ENCODE data around the gene CENPB.
A peak's percentile ranks its signal among the peaks of the same experiment; 100 is the strongest.
"Not testable (repeated sequence)": the region's sequence is repeated elsewhere in the genome, so short reads cannot be mapped to it uniquely, and the experiment has no call there.

The CENPB gene

DNA sequence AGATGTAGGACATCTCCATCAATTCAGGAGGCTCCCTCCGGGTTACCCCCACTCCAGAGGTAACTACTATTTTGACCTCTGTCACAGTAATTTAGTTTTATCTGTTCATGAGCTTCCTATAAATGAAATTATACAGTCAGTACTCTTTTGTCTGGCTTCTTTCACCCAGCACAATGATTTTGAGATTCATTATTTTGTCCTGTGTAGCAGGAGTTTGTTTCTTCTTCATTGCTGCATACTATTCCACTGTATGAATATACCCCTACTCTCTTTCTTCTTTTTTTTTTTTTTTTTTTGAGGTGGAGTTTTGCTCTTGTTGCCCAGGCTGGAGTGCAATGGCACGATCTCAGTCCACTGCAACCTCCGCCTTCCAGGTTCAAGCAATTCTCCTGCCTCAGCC, 22.0 kb upstream of the CENPB start:
- no peak for DNase-seq

DNA sequence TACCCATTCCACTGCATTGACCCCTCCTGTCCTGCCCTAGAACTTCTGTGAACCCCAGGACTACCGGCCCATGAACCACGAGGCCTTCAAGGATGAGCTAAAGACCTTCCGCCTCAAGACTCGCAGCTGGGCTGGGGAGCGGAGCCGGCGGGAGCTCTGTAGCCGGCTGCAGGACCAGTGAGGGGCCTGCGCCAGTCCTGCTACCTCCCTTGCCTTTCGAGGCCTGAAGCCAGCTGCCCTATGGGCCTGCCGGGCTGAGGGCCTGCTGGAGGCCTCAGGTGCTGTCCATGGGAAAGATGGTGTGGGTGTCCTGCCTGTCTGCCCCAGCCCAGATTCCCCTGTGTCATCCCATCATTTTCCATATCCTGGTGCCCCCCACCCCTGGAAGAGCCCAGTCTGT, 18.2 kb upstream of the CENPB start:
- DNase-seq = no peak

DNA sequence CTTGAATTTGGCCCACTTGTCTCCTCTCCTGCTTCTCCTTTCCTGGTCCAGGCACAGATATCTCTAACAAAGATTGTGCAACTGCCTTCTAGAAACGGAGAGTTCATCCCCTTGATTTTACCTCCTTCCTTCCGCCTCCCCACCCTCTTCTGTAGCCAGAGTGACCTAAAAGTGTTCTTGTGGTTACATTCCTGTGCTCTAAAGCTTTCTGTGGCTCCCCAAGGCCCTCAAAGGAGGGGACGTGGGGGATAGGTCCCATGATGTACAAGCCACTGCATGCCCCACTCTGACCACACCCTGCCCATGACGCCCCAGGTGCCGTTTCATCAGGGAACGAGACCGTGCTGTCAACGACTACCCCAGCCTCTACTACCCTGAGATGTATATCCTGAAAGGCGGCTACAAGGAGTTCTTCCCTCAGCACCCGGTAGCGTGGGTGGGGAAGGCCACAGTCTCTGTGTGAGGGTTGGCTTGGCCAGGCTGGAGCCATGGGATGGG, 17.8 kb upstream of the CENPB start:
- no peak for DNase-seq

DNA sequence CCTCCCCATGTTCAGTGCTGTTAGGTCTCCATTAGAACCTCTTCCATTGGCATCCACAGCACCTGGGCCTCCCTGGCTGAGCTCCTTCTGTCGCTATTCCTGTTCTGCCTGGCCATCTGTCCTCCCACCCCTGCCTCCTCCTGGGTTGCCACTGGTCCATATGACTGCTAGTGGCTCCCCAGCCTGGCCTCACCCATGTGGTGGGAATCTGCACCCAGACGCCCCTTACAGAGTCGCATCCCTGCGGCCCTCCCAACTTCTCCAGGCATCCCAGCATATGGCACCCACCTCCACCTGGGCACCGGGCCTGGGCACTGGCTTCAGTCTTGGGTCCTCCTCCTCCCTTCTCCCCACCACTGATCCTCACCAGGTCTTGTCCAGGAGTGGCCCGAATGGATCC, 17.3 kb upstream of the CENPB start:
- DNase-seq = no peak

DNA sequence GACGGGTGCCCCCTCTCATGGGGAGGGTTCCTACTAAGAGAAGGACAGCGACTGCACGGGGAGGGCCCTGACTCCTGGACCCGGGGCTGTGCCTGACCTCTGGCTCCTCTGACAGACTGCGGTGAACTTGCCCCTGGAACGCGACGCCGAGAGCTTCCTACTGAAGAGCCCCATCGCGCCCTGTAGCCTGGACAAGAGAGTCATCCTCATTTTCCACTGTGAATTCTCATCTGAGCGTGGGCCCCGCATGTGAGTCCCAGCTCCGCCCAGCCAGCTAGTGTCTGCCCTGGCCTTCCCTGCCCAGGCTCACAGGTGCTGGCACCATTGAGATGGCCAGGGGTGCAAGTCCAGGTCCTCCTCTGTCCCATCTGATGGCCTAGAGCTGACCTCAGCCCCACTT, 16.7 kb upstream of the CENPB start:
- DNase-seq = no peak

DNA sequence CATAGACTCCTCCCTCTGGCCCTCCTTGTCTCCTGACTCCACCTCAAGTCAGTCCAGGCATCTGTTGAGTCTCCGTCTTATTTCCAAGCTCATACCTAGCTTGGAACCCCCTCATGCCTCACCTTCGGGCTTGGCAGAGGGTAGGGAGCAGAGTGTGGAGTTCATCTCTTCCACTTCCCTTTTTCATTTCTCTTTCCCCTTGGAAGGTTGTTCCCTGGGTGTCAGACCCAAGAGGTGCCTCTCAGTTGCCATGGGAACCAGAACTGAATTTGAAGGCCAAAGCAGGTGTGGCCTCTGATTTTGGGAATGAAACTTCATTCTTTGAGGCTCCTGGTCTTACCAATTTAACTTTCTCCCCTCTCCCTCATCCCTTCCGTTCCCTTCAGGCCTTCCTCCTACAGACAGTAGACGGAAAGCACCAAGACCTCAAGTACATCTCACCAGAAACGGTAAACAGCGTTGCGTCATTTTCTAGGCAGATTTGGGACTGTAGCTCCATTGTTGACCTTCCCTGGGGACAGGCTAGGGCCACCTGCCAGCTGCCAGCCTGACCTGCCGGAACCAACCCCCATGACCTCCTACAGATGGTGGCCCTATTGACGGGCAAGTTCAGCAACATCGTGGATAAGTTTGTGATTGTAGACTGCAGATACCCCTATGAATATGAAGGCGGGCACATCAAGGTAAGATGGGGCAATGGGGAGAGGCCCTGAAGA, 16.1 kb upstream of the CENPB start:
- no peak for DNase-seq

DNA sequence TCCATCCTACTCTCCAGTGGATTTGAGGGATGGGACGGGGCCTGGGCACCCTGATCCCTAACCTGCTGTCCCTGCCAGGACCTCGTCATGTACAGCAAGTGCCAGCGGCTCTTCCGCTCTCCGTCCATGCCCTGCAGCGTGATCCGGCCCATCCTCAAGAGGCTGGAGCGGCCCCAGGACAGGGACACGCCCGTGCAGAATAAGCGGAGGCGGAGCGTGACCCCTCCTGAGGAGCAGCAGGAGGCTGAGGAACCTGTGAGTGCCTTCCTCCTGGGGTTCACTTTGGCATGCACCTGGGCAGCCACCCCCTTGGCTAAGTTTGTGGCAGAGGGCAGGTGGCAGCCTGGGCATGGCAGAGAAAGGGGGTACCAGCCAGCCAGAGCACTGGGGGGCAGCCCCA, 15.3 kb upstream of the CENPB start:
- DNase-seq = no peak

DNA sequence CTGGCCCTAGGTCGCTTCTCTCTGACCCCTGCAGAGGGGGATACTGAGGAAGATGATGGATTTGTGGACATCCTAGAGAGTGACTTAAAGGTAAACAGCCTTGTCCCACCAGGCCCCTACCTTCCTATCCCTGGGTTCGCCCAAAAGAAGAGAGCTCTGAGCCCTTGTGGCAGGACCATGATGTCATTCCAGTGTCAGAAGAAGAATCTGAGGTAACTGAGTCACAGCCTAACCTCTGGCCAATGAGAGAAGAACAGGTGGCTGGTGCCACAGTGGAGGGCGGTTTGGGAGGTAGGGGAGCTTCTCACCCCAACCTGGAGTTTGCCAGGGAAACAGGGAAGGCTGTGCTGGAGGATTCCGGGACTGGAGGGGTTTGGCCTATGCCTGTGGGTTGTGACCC, 14.8 kb upstream of the CENPB start:
- DNase-seq = no peak

DNA sequence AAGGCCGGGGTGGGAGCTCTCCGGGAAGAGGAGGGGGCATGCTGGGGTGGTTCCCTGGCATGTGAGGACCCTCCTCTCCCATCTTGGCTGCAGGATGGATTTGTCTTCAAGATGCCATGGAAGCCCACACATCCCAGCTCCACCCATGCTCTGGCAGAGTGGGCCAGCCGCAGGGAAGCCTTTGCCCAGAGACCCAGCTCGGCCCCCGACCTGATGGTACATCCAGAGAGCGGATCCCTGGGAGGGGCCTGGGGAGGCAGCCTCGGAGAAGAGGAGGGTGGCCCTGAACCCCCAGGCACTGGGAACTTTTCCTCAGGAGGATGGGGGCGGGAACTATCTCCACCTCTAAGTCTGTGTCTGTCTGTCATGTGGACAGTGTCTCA, 14.3 kb upstream of the CENPB start:
- no peak for DNase-seq

DNA sequence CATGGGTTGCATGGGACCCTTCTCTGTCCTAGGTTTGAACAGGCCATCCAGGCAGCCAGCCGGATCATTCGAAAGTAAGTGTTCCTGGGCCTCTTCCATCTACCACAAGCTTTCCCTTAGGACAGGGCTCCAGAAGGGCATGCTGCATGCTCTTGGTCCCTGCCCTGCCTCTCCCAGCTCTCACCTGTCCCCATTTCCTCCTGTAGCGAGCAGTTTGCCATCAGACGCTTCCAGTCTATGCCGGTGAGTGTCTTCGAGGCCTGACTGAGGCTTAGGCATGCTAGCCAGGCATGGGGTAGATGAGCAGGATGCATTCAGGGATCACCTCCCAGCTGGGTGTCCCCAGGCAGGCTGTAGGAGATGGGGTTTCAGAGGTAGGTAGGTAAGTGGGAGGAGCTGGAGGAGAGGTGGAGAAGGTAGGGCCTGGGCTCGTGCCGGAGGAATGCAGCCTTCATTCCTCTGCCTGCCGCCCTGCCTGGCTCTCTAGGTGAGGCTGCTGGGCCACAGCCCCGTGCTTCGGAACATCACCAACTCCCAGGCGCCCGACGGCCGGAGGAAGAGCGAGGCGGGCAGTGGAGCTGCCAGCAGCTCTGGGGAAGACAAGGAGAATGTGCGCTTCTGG, 13.8 kb upstream of the CENPB start:
- no peak for DNase-seq

DNA sequence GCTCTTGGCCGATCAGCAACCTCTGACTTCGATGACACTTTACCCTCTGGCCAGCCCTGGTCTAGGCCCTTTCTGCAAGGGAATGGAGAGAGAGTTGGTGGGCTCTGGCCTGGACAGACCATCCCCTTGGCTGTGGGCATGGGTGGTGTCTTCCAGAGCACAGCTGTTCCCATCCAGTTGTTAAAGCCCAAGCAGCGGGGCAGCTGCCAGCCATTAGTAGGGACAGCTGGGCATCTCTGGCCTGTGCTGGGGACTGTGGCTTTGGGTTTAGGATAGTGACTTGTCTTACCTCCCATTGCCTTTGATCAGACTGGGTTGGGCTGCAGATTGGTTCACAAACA, 12.3 kb upstream of the CENPB start:
- DNase-seq = no peak

DNA sequence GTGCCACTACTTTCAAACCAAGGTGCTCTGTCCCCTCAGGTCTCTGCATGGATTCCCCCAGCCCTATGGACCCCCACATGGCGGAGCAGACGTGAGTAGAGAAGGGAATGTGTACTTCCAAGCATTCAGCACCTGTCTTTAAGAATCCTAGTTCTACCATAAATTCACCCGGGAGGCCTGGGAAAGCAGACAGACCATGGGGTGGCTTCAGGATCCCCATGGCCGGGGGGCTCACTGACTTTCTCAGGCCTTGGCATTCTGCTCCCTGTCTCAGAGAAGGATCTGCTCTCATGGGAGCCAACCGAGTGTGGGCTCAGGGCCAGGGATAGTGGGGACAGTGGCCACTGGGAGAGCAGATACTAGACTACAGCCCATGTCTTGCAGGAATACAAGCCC, 11.8 kb upstream of the CENPB start:
- DNase-seq = no peak

DNA sequence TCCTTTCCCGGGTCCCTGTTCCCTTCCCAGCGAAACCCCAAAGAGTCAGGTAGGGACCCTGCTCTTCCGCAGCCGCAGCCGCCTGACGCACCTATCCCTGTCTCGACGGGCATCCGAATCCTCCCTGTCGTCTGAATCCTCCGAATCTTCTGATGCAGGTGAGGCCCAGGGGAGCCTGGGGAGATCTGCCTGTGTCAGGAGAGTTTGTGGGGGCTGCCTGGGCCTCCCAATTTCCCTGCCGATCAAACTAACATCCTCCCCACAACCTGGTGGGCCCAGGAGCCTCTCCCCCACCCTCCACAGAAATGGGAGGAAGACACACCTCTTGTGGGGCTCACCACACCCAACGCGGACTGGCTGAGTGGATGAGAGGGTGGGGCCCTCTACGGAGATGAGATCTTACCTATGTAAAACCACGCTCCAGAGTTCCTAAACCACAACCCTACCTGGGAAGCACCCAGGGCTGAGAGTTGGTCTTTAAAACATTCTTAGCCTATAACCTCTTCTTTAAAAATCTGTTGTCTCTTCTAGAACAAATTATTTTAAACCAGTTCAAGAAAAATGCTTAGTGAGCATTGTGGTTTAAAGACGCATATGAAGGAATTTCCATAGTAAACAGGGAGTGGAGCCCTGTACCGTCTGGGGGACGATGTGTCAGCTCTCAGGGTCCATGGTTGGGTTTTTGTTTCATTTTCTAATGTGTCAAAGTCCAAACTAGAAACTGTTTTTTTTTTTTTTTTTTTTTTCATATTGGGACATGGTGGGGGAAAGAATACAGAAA, 11.2 kb upstream of the CENPB start:
- DNase-seq = no peak

DNA sequence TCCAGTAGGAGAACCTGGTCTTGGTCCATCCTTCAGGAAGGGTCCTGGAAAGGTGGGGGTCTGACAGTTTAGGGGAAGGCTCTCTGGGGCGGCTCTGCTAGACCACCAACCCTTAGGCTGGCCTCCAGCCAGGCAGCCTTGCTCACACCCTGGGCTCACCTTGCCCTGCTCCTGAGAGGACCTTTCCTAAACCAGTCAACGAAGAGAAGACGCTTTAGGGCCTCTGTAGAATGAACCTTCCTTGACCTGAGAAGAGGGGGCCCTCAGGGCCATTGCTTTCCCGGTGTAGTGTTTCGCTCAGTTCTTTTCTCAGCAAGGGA, 10.6 kb upstream of the CENPB start:
- no peak for DNase-seq

DNA sequence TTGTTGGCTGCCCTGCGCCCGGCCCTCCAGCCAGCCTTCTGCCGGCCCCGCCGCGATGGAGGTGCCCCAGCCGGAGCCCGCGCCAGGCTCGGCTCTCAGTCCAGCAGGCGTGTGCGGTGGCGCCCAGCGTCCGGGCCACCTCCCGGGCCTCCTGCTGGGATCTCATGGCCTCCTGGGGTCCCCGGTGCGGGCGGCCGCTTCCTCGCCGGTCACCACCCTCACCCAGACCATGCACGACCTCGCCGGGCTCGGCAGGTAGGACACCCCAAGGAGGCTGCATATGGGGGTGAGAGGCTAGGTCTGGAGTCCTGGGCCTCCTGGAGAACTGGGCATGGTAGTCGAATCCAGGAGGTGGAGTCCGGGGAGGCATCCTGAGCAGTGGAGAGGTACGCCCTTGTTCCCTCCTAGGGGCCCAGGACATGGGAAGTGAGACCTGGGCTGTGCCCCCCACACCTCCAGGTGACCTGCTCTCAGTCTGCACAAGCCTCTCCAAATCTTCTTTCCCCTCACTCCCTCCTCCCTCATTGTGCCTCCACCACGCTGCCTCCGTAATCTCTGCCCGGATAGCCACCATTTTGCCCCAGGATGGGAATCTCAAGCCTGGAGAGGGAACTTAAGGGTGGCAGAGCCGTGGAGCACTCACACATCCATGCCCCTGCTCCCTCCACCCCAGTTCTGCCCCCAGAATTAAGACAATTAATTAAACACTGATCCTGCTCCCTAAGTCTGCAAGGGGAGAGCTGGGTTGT, 10.1 kb upstream of the CENPB start:
- no peak for DNase-seq

DNA sequence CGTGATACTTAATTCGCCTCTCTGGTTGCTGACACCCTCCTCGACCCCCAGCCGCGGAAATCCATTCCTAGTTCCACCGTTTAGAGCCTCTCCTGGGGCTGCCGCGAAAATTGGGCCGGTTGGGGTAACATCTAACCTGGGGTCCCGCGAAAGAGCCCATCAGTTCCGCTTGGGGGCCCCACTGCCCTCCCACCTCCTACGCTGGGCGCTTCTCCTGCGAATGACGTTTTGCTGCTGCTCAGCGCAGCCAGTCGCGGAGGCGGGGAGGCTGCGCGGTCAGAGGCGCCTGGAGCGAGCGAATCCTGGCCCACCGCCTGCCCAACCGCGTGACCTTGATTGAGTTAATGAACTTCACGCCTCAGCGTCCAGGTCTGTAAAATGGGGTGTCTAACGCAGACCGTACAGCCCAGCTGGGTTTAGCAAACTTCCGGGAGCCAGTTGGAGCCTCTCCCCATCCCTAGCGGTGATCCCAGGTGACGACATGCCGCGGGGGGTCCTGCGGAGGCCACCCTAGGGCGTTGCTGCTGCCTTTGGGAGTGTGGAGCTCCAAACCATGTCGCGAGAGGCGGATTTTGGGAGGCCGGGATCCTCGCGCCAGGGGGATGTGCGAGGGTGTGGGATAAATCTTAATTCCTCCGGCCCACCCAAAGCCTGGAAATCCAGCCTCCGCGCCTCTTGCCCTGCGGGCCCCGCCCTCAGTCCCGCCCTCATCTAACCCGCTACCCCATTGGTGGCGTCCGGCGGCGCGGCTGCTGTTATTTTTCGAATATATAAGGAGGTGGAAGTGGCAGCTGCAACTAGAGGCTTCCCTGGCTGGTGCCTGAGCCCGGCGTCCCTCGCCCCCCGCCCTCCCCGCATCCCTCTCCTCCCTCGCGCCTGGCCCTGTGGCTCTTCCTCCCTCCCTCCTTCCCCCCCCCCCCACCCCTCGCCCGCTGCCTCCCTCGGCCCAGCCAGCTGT, 9.2 kb upstream of the CENPB start, which contains the start of gene CDC25B:
Gene CDC25B (plus strand): TSS at position 800 of the 958 bp plus-strand sequence. CDS start 222 bp downstream, outside the sequence.
- peak; percentile 82 for DNase-seq

DNA sequence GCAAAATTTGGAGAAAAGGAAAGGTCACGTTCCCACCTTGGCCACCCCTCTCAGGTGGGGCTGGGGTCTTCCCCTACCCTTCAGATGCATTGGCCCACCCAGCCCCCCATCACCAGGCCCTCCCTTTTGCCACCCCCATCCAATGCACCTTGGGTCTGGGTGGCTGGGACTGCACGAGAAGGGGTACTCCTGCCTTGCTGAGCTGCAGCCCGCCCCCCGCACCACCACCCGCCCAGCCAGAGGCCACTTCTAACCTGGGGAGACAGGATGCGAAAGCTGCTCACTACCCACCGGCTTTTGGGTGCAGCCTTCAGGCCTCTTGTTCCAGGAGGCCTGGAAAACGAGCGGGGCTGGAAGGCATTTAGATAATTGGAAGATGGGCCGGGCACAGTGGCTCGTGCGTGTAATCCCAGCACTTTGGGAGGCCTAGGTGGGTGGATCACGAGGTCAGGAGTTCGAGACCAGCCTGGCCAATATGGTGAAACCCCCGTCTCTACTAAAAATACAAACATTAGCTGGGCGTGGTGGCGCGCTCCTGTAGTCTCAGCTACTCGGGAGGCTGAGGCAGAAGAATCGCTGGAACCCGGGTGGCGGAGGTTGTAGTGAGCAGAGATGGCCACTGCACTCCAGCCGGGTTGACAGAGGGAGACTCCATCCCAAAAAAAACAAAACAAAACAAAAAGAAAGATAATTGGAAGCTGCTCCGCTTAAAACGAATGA, 8.3 kb upstream of the CENPB start:
- DNase-seq = no peak

DNA sequence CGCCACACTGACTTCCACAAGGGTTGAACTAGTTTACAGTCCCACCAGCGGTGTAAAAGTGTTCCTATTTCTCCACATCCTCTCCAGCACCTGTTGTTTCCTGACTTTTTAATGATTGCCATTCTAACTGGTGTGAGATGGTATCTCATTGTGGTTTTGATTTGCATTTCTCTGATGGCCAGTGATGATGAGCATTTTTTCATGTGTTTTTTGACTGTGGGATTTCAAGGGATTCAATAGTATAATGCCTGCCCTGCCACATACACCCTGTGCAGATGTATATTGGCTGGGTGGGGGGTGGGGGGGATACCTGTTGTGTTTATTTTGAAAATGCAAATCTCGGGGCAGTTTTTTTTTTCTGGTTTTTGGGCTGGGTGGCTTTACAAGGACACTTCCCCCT, 7.6 kb upstream of the CENPB start:
- not testable (repeated sequence) for DNase-seq

DNA sequence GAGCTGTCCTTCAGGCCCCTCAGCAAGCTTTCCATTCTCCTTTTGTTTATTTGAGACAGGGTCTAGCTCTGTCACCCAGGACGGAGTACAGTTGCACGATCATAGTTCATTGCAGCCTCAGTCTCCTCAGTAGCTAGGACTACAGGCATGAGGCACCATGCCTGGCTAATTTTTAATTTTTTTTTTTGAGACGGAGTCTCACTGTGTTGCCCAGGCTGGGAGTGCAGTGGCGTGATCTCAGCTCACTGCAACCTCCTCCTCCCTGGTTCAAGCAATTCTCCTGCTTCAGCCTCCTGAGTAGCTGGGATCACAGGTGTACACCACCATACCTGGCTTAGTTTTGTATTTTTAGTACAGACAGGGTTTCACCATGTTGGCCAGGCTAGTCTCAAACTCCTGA, 2.7 kb upstream of the CENPB start:
- not testable (repeated sequence) for DNase-seq

DNA sequence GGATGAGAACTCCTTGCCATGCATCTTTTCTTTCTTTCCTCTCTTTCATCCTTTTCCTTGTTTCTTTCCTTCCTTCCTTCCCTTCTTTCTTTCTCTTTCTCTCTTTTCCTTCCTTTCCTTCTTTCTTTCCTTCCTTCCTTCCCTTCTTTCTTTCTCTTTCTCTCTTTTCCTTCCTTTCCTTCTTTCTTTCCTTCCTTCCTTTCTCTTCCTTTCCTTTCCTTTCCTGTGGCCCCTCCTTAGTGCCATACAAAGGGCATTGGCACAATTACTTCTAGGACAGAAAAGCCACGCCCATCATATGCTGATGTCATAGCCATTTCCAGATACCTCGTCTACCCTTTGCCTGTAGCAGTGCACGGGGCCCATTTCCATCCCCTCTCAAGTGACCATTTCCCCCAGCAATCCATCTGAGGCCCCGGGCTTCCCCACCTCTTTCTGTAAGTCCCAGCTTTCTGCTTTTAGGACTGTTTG, 2.2 kb upstream of the CENPB start:
- DNase-seq = no peak

DNA sequence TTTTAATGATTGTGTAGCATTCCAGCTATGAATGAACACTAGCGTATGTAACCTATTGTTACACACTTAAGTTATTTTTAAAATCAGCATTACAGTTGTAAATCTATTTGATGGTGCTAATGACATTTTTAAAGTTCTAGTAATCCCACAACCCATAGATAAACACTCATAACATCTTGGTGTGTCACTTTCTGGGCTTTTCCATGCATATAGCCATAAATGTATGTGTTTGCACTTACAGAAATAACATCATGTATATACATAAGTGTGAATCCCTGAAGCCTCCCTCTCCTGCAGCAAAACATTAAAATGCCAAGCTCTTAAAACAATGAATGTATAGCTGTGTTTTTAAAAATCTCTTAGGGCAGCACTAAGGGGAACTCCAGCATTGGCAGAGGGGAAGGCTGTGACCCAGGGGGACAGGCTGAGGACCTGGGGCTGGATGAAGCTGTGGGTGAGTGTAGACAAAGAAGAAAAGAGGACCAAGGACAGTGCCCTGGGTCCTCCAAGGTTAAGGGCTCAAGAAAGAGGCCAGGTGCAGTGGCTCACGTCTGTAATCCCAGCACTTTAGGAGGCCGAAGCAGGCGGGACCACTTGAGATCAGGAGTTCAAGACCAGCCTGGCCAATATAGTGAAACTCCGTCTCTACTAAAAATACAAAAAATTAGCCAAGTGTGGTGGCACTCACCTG, 929 bp upstream of the CENPB start:
- no peak for DNase-seq
